AG09319 (cell line): ENCODE data around the gene AAR2.

Source experiments
- DNase-seq: peaks from one replicate; pipeline ENCODE4 v3.0.0-alpha.2; 2010; ENCODE audit warnings: low read depth; ENCODE audit errors: extremely low read depth
- CTCF ChIP-seq: IDR thresholded peaks from 2 replicates; pipeline ENCODE4 v1.5.1; 2011; ENCODE audit warnings: low read depth, mild to moderate bottlenecking, inconsistent platforms, low read length, moderate library complexity

Gene AAR2

GRCh38 chr20:36237477-36237876 lies 1.2 kb downstream of the AAR2 start:
- DNase-seq = no peak
- no peak for TF ChIP-seq CTCF

GRCh38 chr20:36238153-36238552 lies 1.9 kb downstream of the AAR2 start:
- no peak for TF ChIP-seq CTCF
- no peak for DNase-seq

GRCh38 chr20:36238760-36239159 lies 2.5 kb downstream of the AAR2 start:
- no peak for TF ChIP-seq CTCF

GRCh38 chr20:36240076-36240475 lies 3.8 kb downstream of the AAR2 start:
- TF ChIP-seq CTCF = no peak
- DNase-seq = no peak

More at GRCh38 chr20:36238760-36239159, 2.5 kb downstream of the AAR2 start:
- DNase-seq = no peak

GRCh38 chr20:36241678-36242077 lies 5.4 kb downstream of the AAR2 start:
- TF ChIP-seq CTCF = no peak
- no peak for DNase-seq

GRCh38 chr20:36243726-36244125 lies 7.4 kb downstream of the AAR2 start:
- no peak for TF ChIP-seq CTCF
- DNase-seq = no peak

- DNase-seq = no peak
- TF ChIP-seq CTCF = no peak
Measured at GRCh38 chr20:36246401-36246800, 10.1 kb downstream of the AAR2 start.

- DNase-seq = no peak
- no peak for TF ChIP-seq CTCF
Measured at GRCh38 chr20:36248836-36249235, 12.6 kb downstream of the AAR2 start.
